ENCODE measurements around the gene PXDN.

The PXDN gene

GRCh38 chr2:1651121-1652033 lies 92.9 kb downstream of the PXDN start:
- no peak for TF ChIP-seq GATA3 (IDR thresholded peaks at IDR 0.05; ENCODE audit: low read depth, low read length)
- no peak for TF ChIP-seq GATA2 (IDR thresholded peaks at IDR 0.05; ENCODE audit: low read depth, low read length)

GRCh38 chr2:1650085-1650872 lies 94.0 kb downstream of the PXDN start:
- TF ChIP-seq GATA3 (IDR thresholded peaks at IDR 0.05; ENCODE audit: low read depth, low read length) = no peak
- TF ChIP-seq GATA2 (IDR thresholded peaks at IDR 0.05; ENCODE audit: low read depth, low read length) = no peak

GRCh38 chr2:1649103-1650084 lies 94.9 kb downstream of the PXDN start:
- TF ChIP-seq GATA3 (IDR thresholded peaks at IDR 0.05; ENCODE audit: low read depth, low read length) = no peak
- no peak for TF ChIP-seq GATA2 (IDR thresholded peaks at IDR 0.05; ENCODE audit: low read depth, low read length)

- TF ChIP-seq GATA3 (IDR thresholded peaks at IDR 0.05; ENCODE audit: low read depth, low read length) (no peak), GATA2 (IDR thresholded peaks at IDR 0.05; ENCODE audit: low read depth, low read length) (no peak)
These were observed 95.8 kb downstream of the PXDN start for GRCh38 chr2:1648241-1649102.

GRCh38 chr2:1647417-1648240 lies 96.7 kb downstream of the PXDN start:
- TF ChIP-seq GATA3 (IDR thresholded peaks at IDR 0.05; ENCODE audit: low read depth, low read length) (no peak), GATA2 (IDR thresholded peaks at IDR 0.05; ENCODE audit: low read depth, low read length) (no peak)

GRCh38 chr2:1645761-1646476 lies 98.4 kb downstream of the PXDN start:
- no peak for TF ChIP-seq GATA3 (IDR thresholded peaks at IDR 0.05; ENCODE audit: low read depth, low read length)
- no peak for TF ChIP-seq GATA2 (IDR thresholded peaks at IDR 0.05; ENCODE audit: low read depth, low read length)

GRCh38 chr2:1644427-1644826 lies 99.9 kb downstream of the PXDN start:
- no peak for TF ChIP-seq GATA2 (IDR thresholded peaks at IDR 0.05; ENCODE audit: low read depth, low read length)
- TF ChIP-seq GATA3 (IDR thresholded peaks at IDR 0.05; ENCODE audit: low read depth, low read length) = no peak

- TF ChIP-seq GATA2 (IDR thresholded peaks at IDR 0.05; ENCODE audit: low read depth, low read length) (no peak), GATA3 (IDR thresholded peaks at IDR 0.05; ENCODE audit: low read depth, low read length) (no peak)
These were observed 101.2 kb downstream of the PXDN start for GRCh38 chr2:1642993-1643619.

GRCh38 chr2:1642066-1642861 lies 102.1 kb downstream of the PXDN start:
- TF ChIP-seq GATA3 (IDR thresholded peaks at IDR 0.05; ENCODE audit: low read depth, low read length) (no peak), GATA2 (IDR thresholded peaks at IDR 0.05; ENCODE audit: low read depth, low read length) (no peak)

GRCh38 chr2:1641523-1641922 lies 102.8 kb downstream of the PXDN start:
- TF ChIP-seq GATA3 (IDR thresholded peaks at IDR 0.05; ENCODE audit: low read depth, low read length) (no peak), GATA2 (IDR thresholded peaks at IDR 0.05; ENCODE audit: low read depth, low read length) (no peak)
